WERI-Rb-1 (cell line): ENCODE data around the gene TAF4.
"Not testable (repeated sequence)": the region's sequence is repeated elsewhere in the genome, so short reads cannot be mapped to it uniquely, and the experiment has no call there.

Source experiments
- DNase-seq: peaks from one replicate; pipeline ENCODE4 v3.0.0-alpha.2; 2020
- H3K27ac ChIP-seq: fragments of 250-450 bp; sonication (Bioruptor Pico); 2 replicates; pipeline ENCODE4 v1.5.1; 2020; ENCODE audit warnings: mild to moderate bottlenecking, moderate library complexity
- H3K27me3 ChIP-seq: fragments of 250-450 bp; sonication (Bioruptor Pico); 2 replicates; pipeline ENCODE4 v1.5.1; 2021; ENCODE audit warnings: mild to moderate bottlenecking, low read depth, moderate library complexity; ENCODE audit not compliant: insufficient read depth, severe bottlenecking
- H3K36me3 ChIP-seq: fragments of 250-450 bp; sonication (Bioruptor Pico); 2 replicates; pipeline ENCODE4 v1.5.1; 2020; ENCODE audit warnings: mild to moderate bottlenecking, moderate library complexity
- H3K4me3 ChIP-seq: 2 replicates; pipeline ENCODE4 v1.5.1; 2011; ENCODE audit warnings: low read depth, mild to moderate bottlenecking, control low read depth, low read length
- H3K9me3 ChIP-seq: fragments of 250-450 bp; sonication (Bioruptor Pico); 2 replicates; pipeline ENCODE4 v1.5.1; 2021; ENCODE audit warnings: mild to moderate bottlenecking, moderate library complexity; ENCODE audit not compliant: severe bottlenecking
- TF ChIP-seq, protein P1 (sequence below): IDR thresholded peaks from 2 replicates; pipeline ENCODE4 v1.5.1; 2011; ENCODE audit warnings: low read depth, mild to moderate bottlenecking, control low read depth, inconsistent platforms, low read length

Gene TAF4

DNA sequence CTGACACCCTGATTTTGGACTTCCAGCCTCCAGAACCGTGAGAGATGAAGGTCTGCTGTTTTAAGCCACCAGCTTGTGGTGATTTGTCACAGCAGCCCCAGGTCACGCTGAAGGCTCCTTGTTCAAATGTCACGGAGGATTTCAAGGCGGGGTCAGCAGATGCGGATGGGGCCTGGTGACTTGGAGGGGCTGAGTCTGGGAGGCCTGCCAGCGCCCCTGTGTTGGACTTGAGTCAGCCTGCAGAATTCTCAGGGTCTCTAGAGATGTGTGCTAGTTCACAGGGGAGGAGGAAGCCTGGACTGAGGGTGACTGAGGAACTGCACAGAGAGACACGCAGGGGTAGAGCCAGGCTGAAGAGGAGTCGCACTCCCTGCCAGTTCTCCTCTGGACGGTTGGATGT is 19.5 kb upstream of the TAF4 start:
- TF ChIP-seq, protein P1, sequence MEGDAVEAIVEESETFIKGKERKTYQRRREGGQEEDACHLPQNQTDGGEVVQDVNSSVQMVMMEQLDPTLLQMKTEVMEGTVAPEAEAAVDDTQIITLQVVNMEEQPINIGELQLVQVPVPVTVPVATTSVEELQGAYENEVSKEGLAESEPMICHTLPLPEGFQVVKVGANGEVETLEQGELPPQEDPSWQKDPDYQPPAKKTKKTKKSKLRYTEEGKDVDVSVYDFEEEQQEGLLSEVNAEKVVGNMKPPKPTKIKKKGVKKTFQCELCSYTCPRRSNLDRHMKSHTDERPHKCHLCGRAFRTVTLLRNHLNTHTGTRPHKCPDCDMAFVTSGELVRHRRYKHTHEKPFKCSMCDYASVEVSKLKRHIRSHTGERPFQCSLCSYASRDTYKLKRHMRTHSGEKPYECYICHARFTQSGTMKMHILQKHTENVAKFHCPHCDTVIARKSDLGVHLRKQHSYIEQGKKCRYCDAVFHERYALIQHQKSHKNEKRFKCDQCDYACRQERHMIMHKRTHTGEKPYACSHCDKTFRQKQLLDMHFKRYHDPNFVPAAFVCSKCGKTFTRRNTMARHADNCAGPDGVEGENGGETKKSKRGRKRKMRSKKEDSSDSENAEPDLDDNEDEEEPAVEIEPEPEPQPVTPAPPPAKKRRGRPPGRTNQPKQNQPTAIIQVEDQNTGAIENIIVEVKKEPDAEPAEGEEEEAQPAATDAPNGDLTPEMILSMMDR = no peak
- Histone ChIP-seq H3K9me3 (no peaks in the 10 kb centered on the region), H3K36me3 (no peaks in the 10 kb centered on the region), H3K4me3 (no peak overlapping the region), H3K27ac (no peak overlapping the region), H3K27me3 (no peaks in the 10 kb centered on the region)
- no peak for DNase-seq

DNA sequence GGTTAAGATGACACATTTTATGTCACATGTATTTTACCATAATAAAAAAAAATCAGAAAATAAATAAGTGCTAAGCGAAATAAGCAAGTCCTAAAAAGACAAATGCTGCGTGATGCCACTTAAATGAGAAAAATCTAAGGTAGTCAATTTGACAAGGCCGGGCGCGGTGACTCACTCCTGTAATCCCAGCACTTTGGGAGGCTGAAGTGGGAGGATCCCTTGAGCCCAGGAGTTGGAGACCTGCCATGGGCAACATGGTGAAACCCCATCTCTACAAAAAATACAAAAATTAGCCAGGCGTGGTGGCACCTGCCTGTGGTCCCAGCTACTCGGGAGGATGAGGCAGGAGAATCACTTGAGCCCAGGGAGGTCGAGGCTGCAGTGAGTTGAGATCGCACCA is 18.5 kb upstream of the TAF4 start:
- H3K36me3 ChIP-seq, H3K4me3 ChIP-seq, DNase-seq, H3K27me3 ChIP-seq, H3K9me3 ChIP-seq, H3K27ac ChIP-seq: not testable (repeated sequence)

DNA sequence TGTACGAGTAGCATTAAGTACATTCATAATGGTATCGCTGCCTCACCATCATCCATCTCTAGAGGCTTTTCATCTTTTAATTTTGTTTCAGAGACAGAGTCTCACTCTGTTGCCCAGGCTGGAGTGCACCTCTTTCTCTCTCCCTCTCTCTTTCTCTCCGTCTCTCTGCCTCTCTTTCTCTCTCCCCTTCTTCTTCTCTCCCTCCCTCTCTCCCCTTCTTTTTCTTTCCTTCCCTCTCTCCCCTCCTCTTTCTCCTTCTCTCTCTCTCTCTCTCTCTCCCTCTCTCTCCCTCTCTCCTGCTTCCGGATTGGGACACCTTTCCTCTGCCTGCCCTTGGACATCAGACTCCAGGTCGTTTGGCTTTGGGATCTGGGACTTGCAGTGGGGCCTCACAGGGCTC is 17.6 kb upstream of the TAF4 start:
- TF ChIP-seq, protein P1 = no peak

DNA sequence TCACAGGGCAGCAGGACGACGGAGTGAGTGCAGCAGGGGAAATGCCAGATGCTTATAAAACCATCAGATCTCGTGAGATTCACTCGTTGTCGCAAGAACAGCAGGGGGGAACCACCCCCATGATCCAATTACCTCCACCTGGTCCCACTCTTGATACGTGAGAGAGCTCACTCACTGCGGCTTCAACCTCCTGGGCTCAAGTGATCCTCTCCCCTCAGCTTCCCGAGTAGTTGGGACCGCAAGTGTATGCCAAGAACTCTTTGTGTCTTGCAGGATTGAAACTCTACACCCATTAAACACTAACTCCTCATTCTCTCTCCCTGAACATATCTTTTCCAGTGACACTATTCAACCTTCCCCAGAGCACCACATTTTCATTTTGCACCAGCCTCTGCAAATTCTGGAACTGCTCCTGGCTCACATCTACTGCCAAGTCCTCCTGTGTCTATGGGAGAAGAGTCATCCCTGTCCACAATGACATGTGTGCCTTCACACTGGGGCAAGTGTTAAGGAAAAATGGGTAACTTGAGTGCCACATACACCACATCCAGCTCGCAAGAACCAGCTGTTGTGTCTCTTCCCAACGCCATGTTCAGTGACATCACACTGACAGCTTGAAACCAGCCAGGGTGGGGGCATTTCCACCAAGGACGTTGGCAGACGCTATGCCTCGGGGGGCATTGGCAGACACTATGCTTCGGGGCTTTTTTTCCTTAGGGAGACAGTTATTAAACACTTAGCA is 14.7 kb upstream of the TAF4 start:
- TF ChIP-seq, protein P1 = no peak
- no peak for DNase-seq
- Histone ChIP-seq H3K27me3 (no peaks in the 10 kb centered on the region), H3K9me3 (peaks cover 12% of the 10 kb centered on the region), H3K4me3 (no peak overlapping the region), H3K27ac (no peak overlapping the region), H3K36me3 (no peaks in the 10 kb centered on the region)

More for the DNA sequence above, 17.6 kb upstream of the TAF4 start:
- peaks cover 3% of the 10 kb centered on the region for H3K9me3 ChIP-seq
- H3K36me3 ChIP-seq = no peaks in the 10 kb centered on the region
- no peak overlapping the region for H3K27ac ChIP-seq
- H3K4me3 ChIP-seq = no peak overlapping the region
- no peaks in the 10 kb centered on the region for H3K27me3 ChIP-seq
- DNase-seq = no peak

DNA sequence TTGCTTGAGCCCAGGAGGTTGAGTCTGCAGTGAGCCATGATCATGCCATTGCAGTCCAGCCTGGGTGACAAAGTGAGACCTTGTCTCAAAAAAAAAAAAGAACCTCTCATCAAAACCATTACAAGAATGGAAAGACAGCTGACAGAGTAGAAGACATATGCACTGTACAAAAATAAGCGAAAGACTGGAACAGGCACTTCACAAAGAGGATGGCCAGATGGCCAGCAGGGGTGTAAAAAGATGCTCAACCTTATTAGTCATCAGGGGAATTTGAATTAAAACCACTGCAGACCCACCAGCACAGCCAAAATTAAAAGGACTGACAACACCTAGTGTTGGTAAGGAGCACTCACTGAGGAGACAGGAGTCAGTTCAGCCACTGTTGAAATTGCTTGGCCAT is 13.5 kb upstream of the TAF4 start:
- Histone ChIP-seq H3K27me3 (no peaks in the 10 kb centered on the region), H3K36me3 (no peaks in the 10 kb centered on the region), H3K4me3 (no peak overlapping the region), H3K27ac (no peak overlapping the region), H3K9me3 (peaks cover 19% of the 10 kb centered on the region)
- TF ChIP-seq, protein P1 = no peak
- no peak for DNase-seq

DNA sequence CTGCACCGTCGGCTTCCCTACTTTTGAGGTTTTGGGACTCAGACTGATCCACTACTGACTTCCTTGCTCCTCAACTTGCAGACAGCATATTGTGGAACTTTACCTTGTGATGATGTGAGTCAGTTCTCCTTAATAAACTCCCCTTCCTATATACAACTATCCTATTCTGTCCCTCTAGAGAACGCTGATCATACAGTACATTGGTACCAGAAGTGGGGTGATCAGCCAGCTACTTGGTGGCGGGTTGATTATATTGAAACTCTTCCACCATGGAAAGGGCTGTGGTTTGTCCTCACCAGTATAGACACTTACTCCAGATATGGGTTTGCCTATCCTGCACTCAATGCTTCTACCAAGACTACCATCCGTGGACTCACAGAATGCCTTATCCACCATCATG is 7.6 kb upstream of the TAF4 start:
- no peak overlapping the region for H3K4me3 ChIP-seq
- no peaks in the 10 kb centered on the region for H3K36me3 ChIP-seq
- H3K9me3 ChIP-seq = peaks cover 22% of the 10 kb centered on the region

DNA sequence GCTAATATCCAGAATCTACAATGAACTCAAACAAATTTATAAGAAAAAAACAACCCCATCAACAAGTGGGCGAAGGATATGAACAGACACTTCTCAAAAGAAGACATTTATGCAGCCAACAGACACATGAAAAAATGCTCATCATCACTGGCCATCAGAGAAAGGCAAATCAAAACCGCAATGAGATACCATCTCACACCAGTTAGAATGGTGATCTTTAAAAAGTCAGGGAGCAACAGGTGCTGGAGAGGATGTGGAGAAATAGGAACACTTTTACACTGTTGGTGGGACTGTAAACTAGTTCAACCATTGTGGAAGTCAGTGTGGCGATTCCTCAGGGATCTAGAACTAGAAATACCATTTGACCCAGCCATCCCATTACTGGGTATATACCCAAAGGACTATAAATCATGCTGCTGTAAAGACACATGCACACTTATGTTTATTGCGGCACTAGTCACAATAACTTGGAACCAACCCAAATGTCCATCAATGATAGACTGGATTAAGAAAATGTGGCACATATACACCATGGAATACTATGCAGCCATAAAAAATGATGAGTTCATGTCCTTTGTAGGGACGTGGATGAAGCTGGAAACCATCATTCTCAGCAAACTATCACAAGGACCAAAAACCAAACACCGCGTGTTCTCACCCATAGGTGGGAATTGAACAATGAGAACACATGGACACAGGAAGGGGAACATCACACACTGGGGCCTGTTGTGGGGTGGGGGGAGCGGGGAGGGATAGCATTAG is 6.2 kb upstream of the TAF4 start:
- peaks cover 22% of the 10 kb centered on the region for H3K9me3 ChIP-seq
- H3K27ac ChIP-seq, H3K4me3 ChIP-seq, H3K27me3 ChIP-seq, DNase-seq, H3K36me3 ChIP-seq: not testable (repeated sequence)

More for the DNA sequence above, 7.6 kb upstream of the TAF4 start:
- TF ChIP-seq, protein P1 = no peak
- Histone ChIP-seq H3K27ac (no peak overlapping the region), H3K27me3 (no peaks in the 10 kb centered on the region)
- DNase-seq = no peak
